Measurements from ENCODE around the gene AGPAT3.
"Not testable (repeated sequence)": the region's sequence is repeated elsewhere in the genome, so short reads cannot be mapped to it uniquely, and the experiment has no call there.

AGPAT3 gene, protein sequence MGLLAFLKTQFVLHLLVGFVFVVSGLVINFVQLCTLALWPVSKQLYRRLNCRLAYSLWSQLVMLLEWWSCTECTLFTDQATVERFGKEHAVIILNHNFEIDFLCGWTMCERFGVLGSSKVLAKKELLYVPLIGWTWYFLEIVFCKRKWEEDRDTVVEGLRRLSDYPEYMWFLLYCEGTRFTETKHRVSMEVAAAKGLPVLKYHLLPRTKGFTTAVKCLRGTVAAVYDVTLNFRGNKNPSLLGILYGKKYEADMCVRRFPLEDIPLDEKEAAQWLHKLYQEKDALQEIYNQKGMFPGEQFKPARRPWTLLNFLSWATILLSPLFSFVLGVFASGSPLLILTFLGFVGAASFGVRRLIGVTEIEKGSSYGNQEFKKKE

DNA sequence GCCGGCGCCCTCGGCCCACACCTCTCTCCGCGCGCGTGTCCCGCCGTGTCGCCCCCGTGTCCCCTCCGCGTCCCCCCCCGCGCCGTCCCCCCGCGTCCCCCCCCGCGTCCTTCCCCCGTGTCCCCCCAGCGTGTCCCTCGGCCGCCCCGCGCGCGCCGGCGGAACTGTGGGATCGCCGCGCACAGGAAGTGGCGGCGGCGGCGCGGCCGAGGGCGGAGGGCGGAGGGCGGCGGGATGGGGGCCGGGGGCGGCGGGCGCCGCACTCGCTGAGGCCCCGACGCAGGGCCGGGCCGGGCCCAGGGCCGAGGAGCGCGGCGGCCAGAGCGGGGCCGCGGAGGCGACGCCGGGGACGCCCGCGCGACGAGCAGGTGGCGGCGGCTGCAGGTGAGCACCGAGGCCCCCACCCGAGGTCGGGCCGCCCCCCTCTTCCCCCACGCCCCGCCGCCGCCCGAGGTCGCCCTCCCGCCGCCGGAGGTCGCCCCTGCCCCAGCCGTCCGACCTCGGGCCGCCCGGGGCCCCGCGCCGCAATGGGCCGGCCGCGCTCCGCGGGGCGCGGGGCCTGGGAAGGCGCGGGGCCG, at the start of gene AGPAT3:
AGPAT3 (plus strand) TSS at position 262 of the 578 bp plus-strand sequence. CDS start 94,459 bp downstream, outside the sequence.
- DNase-seq (ENCODE audit: low read depth, low spot score) = no peak

DNA sequence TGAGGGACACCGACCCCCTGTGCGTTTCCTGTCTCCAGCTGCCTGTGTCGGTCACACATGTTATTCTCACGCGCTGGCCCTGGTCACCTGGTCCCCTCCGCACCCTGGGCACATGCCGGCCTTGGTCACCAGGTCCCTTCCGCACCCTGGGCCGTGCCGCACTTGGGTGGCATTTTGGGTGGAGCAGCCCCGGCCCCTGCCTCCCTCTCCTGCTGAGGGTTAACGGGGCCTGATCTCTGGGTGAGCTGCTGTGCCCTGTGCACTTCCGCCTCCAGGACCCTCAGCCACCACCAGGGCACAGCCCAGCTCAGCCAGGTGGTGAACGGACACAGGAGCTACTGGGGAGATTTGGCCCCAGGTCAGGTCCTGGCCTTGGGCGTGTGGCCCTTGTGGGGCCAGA, 49.0 kb upstream of the AGPAT3 start:
- DNase-seq (ENCODE audit: low read depth, low spot score) = no peak

DNA sequence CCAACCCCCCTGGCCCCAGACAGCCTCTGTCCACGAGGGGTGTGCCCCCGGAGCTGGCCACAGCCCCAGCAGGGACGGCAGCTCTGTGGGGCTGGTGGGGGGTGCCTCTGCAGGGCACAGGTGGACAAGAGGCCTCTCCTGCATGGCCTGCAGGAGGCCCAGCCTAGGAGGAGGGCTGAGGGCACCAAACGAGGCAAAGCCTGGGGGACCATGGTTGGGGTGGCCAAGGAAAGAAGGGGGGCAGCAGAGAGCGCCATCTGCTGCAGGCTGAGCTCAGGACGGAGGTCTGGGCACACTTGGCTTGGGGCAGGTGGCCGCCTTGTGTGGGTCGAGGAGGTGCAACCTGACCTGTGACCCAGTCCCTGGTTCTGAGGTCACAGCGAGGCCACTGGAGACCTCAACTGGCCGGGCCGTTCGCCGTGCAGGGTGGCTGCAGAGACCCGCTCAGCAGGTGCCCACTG, 48.4 kb upstream of the AGPAT3 start:
- no peak for DNase-seq (ENCODE audit: low read depth, low spot score)

DNA sequence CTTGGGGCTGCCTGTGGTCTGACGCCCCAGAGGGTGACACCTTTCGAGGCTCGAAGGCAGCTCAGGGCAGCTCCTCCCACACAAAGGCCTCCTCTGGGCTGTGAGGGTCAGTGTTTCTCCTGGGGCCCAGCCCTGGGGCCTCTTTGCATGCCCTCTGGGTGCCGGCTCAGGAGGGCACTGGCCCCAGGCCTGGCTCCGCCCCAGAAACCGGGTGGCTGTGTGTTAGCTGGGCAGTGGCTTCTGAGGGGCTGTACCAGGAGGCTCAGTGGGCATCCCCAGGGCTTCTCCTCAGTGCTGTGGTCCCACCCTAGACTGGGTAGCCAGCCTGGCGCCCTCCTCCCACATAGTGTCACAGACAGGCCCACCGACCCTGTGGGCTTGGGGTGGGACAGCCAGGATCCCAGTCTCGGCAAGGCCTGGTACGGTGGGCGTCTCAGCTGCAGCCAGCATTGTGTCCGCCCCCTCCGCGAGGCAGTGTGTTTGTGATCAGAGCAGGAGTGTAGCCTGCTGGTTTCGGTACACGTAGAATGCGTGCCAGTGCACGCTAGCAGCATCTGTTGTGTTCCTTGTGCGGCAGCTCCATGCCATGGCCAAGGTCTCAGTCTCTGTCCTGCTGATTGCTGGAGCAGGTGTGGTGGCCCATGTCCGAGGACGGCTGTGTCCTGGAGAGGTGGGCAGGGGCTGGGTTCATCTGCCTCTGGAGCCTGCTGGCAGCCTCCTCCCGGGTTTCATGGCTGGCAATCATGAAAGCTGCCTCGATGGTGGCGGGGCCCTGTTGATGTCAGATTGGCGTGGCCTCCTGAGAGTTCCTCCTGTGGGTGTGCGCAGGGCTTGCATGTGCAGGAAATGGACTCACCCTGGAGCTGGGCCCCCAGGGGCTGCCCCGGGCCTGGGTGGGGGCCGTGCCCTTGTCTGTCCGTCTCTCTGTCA, 47.6 kb upstream of the AGPAT3 start:
- no peak for DNase-seq (ENCODE audit: low read depth, low spot score)

DNA sequence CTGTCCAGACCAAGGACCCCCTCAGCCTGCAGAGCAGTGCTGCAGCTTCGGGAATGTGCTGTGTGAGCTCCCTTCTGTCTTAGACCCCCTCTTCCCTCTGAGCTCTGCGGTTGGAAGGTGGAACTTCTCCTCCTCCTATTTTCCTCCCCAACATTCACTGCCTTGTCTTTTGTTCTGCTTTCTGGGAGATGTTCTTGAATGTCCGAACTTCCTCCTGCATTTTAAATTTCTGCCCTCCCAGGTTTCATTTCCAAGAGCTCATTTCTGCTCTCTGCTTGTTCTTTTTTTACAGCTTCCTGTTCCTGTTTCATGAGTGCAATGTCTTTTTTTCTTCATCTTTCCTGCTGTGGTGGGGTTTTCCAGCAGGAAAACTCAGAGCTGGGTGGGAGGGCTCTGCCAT, 46.3 kb upstream of the AGPAT3 start:
- no peak for DNase-seq (ENCODE audit: low read depth, low spot score)

DNA sequence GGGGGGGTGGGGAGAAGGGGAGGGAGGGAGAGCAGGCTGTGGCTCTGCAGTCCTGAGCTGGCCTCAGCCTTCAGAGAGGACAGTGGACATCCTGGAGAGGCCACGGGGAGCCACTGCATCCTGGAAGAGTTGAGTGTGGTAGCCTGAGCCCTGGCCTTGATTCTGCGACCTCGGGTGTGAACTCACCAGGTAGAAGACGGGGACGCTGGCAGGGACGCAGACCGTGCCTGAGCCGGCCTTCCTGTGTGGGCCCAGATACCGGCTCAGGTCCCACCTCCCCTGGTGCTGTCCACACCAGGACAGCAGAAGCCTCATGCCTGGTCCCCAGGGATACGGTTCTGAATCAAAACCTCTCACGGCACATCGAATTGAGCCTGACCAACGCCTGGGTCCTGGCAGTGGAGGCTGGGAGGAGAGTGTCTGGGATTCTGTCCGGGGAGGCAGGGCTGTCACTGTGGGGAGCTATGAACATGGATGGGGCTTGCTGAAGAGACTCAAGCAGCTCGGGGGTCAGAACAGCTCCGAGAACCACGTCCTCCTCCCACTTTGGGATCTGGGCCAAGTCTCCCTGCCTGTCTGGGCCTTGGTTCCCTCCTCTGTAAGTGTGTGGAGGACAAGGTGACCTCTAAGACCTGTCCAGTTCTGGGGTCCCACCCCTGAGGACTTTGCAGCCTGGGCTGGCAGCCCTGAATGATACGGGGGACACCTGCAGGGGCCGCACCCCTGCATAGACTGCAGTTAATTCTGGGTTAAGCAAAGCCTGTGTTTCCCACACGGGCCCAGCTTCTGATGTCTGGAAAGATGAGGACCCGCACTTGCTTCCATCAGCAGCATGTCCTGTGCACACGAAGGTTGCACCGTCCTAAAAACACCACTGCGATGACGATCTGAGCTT, 45.3 kb upstream of the AGPAT3 start:
- no peak for DNase-seq (ENCODE audit: low read depth, low spot score)

DNA sequence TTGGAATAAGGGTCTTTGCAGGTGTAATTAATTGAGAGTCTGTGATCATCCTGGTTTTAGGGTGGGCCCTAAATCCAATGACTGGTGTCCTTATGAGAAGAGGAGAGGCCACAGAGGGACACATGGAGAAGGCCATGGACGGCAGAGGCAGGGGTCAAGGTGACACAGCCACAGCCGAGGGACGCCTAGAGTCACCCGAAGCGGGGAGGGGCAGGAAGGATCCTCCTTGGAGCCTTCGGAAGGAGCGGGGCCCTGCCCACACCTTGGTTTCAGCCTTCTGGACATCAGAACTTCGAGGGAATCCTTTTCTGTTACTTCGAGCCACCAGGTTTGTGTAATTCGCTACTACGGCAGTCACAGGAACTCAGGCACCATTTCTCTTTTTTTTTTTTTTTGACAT, 44.6 kb upstream of the AGPAT3 start:
- DNase-seq (ENCODE audit: low read depth, low spot score) = no peak

DNA sequence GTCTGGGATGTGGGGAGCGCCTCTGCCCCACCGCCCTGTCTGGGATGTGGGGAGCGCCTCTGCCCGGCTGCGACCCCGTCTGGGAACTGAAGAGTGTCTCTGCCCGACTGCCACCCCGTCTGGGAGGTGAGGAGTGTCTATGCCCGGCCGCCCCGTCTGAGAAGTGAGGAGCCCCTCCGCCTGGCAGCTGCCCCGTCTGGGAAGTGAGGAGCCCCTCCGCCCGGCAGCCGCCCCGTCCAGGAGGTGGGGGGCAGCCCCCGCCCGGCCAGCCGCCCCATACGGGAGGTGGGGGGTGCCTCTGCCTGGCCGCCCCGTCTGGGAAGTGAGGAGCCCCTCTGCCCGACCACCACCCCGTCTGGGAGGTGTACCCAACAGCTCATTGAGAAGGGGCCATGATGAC, 42.9 kb upstream of the AGPAT3 start:
- not testable (repeated sequence) for DNase-seq (ENCODE audit: low read depth, low spot score)

DNA sequence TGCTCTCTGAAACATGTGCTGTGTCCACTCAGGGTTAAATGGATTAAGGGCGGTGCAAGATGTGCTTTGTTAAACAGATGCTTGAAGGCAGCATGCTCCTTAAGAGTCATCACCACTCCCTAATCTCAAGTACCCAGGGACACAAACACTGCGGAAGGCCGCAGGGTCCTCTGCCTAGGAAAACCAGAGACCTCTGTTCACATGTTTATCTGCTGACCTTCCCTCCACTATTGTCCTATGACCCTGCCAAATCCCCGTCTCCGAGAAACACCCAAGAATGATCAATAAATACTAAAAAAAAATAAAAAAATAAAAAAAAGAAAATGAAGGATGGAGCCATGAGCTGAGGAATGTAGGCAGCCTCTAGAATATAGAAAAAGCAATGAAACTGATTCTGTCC, 42.3 kb upstream of the AGPAT3 start:
- DNase-seq (ENCODE audit: low read depth, low spot score) = not testable (repeated sequence)

DNA sequence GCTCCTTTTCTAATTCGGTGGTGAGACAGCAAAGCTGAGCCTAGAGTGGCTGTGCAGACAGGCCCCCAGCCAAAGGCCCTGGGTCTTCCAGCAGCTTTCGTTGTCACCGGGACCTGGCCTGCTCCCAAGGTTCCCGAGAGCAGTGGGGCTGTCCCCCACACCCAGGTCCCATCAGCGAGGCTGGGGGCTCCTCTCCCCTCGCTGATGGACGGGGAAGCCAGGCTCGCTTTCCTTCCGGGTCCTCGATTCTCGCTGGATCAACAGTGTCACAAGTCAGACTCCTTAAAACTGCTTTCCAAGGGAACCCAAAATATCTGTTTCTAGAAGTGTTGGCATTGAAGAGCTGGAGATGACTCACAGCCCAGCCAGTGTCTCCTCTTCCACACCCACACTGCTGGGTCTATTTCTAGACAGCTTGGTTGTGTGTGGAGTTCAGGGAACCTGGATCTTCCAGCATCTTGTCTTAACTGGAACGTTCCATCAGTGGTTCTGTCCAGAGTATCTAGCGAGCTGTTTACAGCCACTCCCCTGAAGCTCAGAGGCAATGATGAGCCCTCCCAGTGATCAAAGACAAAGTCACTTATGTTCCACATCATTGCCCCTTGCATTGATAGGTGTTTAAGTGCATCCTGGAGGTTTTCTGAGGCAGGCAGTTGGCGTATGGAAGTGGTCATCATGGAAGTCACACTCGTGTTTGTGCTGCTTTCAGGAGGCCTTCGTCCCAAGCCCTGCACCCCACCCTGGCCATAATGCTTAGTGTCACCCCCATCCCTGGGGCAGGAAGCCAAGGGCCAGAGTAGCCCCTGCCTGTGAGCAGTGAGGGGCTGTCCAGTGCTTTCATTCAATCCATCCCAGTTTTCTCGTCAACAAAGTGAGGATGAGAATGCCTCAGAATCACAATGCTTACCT, 40.4 kb upstream of the AGPAT3 start:
- DNase-seq (ENCODE audit: low read depth, low spot score) = no peak

DNA sequence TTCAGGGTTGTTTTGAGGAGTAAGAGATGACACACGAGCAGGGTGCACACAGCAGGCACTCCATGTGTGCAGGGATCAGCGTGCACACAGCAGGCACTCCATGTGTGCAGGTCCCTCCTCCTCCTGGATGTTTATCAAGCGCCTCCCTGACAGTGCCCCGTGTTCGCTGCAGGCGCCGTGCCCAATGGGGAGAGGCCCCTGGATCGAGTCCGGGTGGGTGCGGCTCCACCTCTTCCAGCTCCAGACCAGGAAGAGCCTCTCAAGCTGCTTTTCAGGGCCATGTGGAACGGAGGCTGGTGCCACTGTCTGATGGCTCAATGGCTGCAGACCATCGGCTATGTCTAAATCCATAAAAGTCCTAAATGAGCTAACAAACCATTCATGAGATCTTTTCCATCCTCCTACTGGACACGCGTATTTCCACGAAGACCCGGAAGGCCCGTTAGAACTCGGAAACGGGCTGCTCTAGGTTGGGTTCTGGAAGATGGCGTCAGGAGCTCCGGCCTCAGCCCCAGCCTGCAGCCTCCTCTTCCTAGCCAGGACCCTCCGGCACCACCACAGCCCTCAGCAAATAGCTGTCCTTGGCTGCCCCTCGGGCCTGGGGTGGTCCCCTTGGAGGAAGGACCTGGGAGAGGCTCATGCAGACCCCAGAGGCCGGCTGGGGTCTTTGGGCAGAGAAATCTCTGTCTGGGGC, 39.6 kb upstream of the AGPAT3 start:
- DNase-seq (ENCODE audit: low read depth, low spot score) = no peak

DNA sequence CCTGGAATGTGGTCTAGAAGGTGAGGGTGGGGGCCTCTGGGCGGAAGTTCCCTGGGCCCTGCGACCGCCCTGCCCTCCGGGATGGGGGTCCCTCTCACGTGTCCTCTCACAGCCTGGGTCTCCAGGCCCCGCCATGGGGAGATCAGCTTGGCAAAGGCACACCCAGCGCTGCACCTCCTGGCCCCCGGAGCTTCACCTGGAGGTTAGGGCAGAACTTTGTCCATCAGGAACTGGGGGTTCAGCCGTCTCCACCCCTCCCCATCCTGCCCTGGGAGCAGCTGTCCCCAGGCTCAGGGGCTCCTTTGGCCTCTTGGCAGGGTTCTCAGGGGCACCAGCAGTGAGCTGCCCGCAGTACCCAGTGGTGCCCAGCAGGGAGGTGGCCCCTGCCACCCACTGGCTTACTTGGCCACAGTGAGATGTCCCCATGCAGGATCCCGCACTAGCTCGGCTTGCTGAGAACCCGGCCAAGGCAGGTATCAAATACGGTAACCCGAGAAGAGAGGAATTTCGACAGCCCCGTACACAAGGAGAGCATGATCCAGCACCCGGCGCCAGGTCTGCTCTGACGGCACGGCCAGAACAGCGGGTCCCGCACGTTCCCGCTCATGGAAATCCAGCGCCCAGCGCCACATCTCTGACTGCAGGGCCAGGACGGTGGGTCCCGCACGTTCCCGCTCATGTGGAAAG, 38.9 kb upstream of the AGPAT3 start:
- DNase-seq (ENCODE audit: low read depth, low spot score) = no peak

DNA sequence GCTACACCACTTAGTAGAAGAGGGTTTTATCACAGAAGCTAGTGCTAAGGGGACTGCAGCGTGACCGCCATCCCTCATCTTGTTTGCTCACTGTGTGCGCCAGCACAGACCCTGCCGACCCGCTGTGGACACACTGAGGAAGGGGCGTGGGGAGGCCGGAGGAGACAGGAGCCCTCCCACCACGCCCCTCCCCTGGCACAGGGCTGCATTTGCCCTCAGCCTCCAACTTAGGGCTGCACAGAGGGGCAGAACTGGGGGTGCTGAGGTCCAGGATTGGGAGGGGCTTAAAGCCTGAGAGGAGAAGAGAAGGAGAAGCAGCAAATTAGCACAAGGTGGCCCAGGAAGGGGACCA, 38.4 kb upstream of the AGPAT3 start:
- no peak for DNase-seq (ENCODE audit: low read depth, low spot score)

DNA sequence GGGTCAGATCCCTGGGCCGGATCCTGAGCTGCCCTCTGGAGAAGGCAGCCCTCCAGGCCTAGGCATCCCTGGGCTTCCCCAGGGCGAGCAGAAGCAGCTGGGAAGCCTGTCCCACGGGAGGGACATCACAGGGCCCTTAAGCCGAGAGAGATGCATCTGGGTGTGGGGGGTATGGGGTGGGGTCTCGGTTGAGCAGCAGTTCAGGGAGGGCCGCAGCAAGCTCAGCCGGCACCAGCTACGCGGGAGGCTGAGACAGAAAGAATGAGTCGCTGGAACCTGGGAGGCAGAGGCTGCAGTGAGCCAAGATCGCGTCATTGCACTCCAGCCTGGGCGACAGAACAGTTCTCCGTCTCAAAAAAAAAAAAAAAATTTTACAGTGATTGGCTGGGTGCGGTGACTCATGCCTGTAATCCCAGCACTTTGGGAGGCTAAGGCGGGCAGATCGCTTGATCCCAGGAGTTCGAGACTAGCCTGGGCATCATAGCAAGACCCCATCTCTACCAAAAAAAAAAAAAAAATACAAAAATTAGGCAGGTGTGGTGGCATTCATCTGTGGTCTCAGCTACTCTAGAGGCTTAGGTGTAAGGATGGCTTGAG, 37.9 kb upstream of the AGPAT3 start:
- DNase-seq (ENCODE audit: low read depth, low spot score) = no peak

DNA sequence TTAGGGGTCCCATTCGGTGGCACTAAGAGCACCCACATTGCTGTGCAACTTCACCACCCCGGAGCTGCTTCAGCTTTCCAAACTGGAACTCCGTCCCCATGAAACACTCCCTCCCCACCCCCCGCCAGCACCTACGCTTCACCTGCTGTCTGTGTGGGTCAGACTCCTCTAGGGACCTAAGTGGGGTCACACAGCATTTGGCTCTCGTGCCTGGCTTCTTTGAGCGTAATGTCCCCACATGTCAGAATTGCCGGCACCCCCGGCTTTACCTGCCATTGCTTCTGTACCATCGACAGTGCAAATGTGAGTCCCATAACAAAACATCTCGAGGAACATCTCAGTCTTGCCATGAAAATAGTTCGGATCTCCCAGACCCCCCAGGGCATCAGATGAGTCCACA, 35.9 kb upstream of the AGPAT3 start:
- no peak for DNase-seq (ENCODE audit: low read depth, low spot score)

DNA sequence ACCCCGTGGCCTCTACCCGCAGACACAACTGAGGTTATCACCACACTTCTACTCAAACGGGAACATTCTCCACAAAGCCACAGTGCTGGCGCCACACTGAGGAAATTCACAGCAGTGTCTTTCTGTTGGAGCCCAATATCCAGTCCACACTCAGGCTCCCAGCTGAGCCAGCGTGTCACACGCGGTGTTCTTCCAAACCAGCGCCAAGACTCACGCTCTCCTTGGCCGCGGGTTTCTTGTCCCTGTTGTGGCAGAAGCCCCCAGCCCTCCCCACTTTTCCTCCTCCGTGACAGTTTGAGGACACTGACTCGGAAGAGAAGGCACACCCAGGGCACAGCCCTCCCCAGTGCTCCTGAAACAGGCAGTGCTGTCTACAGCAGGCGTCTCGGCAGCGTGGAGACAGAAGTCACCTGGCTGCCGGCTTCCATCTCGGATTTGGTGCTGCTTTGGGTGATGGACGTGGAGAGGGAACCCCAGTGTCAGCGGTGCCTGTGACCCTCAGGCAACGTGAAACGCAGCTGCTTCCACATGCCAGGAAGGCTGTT, 35.4 kb upstream of the AGPAT3 start:
- DNase-seq (ENCODE audit: low read depth, low spot score) = no peak

DNA sequence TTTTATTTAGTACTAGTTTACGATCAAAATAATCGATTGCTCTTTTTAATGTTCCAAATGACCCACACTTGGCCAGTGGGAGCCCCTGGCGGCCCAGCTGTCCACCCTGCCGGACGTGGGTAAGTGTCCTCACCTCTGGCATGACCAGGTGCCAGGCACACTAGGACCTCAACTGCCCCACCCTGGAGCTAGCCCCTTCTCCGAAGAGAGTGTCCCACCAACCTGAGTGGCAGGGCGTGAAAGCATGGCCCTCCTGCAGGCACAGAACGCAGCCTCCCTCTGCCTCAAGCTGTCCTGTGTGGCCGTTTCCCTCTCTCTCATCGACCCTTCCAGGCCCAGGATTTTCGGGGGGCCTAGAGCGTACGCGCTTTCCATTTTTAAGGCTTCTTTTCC, 32.9 kb upstream of the AGPAT3 start:
- DNase-seq (ENCODE audit: low read depth, low spot score) = no peak

DNA sequence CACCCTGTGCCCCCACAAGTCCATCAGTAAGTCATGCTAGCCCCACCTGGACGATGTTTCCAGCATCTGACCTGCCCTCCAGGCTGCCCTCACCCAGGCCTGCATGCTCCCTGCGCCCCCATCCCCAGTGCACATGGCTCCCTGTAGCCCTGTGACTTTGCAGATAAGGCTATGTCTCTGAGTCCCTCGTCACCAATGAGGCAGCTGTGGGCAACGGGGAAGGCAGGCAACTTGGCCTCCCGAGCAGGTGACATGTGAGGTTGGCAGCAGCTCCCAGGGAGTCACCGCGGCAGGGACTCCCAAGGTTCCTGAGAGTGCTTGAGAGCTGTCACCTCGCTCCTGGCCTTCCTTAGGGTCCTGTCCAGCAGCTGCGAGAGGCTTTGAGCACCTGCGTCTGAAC, 32.4 kb upstream of the AGPAT3 start:
- no peak for DNase-seq (ENCODE audit: low read depth, low spot score)
